GM13976 (cell line): ENCODE results near the gene KRT39.

Source experiments
- DNase-seq: peaks from one replicate; pipeline ENCODE4 v3.0.0; 2012; ENCODE audit warnings: low spot score
- CTCF ChIP-seq: IDR thresholded peaks from 2 replicates; pipeline ENCODE4 v1.5.1; 2012; ENCODE audit warnings: borderline replicate concordance, mild to moderate bottlenecking; ENCODE audit not compliant: insufficient read depth; ENCODE audit errors: extremely low read depth, missing control alignments, control extremely low read depth
- in situ Hi-C: fragments of 300-500 bp; cut with MboI; formaldehyde crosslinking; loops from one replicate; pipeline ENCODE4 v1.12.0; 2022; ENCODE audit warnings: low sequenced_read_pairs, mixed read lengths, inconsistent platforms; ENCODE audit not compliant: unreplicated experiment

The KRT39 gene

GRCh38 chr17:40974366-40974765 lies 7.6 kb upstream of the KRT39 start:
- TF ChIP-seq CTCF = no peak
- in situ Hi-C loops = no loop called here
- no peak for DNase-seq

GRCh38 chr17:40967582-40967981 lies 834 bp upstream of the KRT39 start:
- TF ChIP-seq CTCF = no peak
- in situ Hi-C loops = no loop called here

GRCh38 chr17:40963838-40964237 lies 2.9 kb downstream of the KRT39 start:
- peak; percentile 32 for DNase-seq
- peak; percentile 16 for TF ChIP-seq CTCF
- in situ Hi-C loops = no loop called here

More at GRCh38 chr17:40967582-40967981, 834 bp upstream of the KRT39 start:
- no peak for DNase-seq

- TF ChIP-seq CTCF = no peak
- in situ Hi-C loops = no loop called here
- no peak for DNase-seq
Measured at GRCh38 chr17:40962059-40962561, 4.6 kb downstream of the KRT39 start.

DNA sequence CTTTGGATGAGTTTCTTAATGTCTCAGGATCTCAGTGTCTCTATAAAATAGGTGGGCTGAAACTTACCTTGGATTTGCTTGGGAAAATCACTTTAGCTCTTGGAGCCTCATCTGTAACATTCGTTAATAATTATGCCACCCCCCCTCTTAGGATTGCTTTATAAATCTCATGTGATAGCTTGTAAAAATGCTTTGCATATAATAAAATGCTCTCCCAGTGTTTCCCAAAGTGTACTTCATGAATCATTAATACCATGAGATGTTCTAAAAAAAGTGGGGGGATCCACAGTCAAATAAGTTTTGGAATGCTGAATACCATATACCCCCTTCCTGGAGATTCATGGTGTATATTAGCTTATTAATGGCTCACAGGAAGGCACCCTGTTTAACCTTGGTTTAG lies 5.2 kb downstream of the KRT39 start:
- DNase-seq = no peak
- in situ Hi-C loops = no loop called here
- TF ChIP-seq CTCF = no peak

GRCh38 chr17:40960144-40960543 lies 6.6 kb downstream of the KRT39 start:
- no peak for TF ChIP-seq CTCF
- in situ Hi-C loops = no loop called here
- no peak for DNase-seq
